HG03457 (cell line): ENCODE measurements around the gene VAC14.

Experiments
- ATAC-seq: cut with Tn5 transposase; IDR thresholded peaks from one replicate; pipeline ENCODE4 v1.9.1; 2021; ENCODE audit warnings: moderate number of reproducible peaks; ENCODE audit not compliant: unreplicated experiment

The VAC14 gene

DNA sequence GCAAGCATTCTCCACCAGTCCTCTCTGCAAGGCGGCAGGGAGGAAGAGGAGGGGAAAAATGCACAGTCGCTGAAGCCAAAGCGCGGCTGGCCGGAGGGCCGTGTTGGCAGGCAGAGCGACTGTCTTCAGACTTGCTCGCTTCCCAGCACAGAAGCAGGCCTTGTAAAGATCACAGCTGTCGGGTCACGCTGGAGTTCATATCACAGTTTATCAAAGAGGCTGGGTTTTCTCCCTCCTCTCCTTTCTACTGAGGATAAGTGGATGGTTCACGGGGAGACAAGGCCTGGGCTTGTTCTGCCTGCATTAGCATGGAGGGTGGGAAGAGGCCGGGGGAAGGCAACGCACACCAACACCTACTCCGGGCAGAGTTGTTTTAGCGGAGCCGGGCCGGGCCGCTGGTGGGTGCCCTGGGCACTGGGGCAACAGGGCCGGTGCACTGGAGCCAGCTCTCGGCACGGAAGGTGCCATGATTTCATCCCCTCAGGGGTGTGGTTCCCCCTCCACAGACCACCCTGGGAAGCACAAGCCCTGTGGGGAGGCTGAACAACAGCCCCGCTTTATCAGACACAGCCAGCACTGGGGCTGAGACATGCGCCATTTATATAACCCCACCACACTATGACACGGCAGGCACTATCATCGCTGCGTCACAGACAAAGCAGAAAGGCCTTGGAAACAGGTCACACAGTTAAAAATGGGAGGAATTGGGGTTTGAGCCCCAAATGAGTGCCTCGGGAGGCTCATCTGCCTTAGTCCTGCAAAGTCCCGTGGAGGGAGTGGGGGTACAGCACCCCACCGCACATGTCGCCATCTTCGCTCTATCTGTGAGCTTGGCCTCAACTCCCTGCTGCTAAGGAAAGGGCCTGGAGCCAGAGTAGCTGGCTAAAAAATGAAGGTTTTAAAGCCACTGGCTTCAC, 74.8 kb downstream of the VAC14 start:
- ATAC-seq = no peak

DNA sequence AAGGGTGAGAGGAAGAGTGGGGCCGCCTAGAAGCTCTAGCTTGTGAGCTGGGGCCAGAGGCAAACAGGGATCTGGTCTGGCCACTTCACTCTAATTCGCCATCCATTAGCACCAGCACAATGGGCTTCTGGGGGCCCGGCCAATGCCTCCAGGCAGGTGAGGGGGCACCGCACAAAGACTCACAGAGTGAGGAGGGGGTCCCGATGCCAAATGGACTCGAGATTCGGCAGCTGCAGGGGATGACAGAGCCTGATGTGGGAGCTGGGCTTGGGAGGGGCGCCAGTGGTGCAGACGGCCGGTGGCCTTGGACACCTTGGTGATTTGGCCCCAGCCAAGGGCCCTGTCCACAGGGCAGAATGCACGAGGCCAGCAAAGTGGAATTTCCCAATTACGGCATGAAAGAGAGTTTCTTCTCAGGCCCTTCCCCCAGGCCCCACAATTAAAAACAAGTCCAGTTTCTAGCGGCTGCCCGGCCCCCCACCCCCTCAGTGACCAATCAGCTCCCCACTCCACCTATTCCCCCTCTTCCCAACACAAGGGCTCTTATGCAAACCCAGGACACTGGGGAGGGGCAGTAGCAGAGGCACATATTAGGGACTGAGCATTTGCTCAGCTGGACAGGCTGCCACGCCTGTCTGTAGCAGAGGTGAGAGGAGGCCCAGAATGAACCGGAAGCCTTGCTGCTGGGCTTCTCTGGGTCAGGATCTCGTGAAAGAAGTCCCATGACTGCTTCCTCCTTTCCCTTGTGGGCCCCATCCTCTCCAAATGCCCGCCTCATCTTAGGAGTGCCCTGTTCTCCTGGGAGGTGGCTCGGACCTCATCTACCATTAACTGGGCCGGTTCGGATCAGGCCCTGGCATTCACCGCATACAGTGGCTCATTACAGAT, 75.7 kb downstream of the VAC14 start:
- ATAC-seq = no peak

GRCh38 chr16:70724146-70725023, 76.6 kb downstream of the VAC14 start:
- no peak for ATAC-seq

DNA sequence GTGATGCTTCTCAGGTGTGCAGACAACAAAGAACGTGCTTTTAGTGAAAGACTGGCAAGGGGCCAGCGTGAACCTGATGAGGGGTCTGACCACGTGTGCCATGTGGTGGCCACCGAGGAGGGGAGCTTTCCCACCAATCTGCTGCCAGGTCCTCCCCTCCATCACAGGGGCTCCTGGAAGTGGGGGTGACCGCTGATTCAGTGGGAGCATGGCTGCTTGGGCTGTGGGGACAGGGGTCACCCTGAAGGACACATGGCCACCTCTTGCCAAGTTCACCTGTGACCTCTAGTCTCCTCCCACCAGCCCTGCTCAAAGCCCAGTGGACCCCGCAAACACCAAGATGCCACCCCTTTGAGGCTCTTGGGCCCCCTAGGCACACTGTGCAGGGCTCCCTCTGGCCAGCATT, 77.2 kb downstream of the VAC14 start:
- no peak for ATAC-seq

- no peak for ATAC-seq
Measured at GRCh38 chr16:70721202-70721963, 79.6 kb downstream of the VAC14 start.

GRCh38 chr16:70720425-70721201, 80.3 kb downstream of the VAC14 start:
- ATAC-seq = no peak

- ATAC-seq = no peak
Measured at GRCh38 chr16:70717065-70717464, 83.9 kb downstream of the VAC14 start.

GRCh38 chr16:70715860-70716357, 85.0 kb downstream of the VAC14 start:
- no peak for ATAC-seq

- ATAC-seq = no peak
Measured at GRCh38 chr16:70715055-70715858, 85.7 kb downstream of the VAC14 start.

- no peak for ATAC-seq
Measured at GRCh38 chr16:70714581-70715054, 86.3 kb downstream of the VAC14 start.

DNA sequence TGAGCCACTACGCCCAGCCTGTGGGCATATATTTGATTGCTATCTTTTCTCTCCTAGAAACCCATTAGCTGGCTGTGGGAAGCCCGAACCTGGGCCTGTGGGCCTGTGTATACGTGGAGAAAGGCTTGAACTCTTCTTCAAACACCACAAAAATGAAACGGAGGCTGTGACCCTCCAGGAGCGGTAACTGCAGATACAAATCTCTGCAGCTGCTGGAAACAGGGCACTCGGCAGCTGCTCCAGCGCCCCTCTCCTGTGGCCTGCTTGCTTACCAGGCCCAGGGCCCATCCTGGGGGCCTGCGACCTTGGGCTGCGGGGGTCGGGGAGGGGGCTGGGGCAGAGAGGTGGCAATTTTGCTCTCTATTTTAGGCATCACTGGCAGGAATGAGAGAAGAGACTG, 87.1 kb downstream of the VAC14 start:
- ATAC-seq = no peak

DNA sequence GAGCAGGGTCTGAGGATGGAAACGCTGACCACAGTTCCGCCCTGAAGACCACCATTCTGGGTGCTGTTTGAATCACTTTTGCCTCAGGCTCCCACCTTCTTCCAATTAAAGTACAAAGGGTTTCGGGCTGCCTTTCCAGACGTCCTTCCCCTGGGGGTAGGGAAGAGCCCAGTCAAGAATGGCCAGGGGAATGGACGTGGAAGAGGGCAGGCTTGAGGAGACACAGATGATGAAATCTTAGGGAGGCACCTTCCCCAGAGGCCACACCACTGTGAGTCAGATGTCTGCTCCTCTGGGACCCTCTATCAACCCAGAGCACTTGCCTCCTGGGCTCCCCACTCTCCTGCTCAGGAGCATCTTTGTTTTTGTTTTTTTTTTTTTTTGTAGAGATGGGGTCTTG, 87.6 kb downstream of the VAC14 start:
- ATAC-seq = no peak

GRCh38 chr16:70712942-70713341, 88.0 kb downstream of the VAC14 start:
- ATAC-seq = no peak

GRCh38 chr16:70712359-70712758, 88.6 kb downstream of the VAC14 start:
- no peak for ATAC-seq

GRCh38 chr16:70711211-70712031, 89.5 kb downstream of the VAC14 start:
- ATAC-seq = no peak

DNA sequence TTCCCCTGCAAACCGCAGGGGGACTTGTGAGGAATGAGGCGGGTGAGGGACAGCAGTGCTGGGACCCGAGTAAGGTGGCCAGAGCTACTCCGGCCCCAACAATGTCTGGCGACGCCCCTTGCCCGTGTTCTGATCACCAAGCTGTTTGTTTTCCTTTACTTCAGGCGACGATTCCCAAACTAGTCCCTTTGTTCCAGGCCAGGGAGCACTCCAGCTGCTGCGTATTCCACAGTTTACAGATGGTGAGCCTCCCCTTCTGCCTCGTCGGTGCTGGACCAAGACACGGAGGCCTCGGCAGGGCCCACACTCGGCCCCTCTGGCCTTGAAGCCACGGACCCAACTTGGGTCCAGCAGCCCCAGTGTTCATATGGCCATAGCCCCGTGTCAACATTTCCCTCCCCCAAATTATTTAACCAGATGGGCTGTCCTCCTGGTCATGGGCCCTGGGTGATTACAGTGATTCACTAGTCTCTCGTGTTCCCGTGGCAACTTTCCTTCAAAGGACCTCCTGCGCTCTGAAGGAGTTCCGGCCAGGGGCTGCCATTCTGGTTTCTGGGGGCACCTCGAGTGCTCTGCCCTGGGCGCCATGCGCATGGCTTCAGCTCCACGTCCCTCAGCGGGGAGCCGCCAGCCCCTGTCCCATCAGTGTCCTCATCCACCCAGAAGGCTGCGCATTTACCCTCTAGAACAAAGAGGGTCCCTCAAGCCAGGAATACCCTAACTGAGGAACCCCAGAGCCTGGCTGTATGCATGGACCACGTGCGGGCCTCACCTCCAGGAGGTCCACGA, 90.3 kb downstream of the VAC14 start:
- no peak for ATAC-seq

GRCh38 chr16:70709942-70710341, 91.0 kb downstream of the VAC14 start:
- no peak for ATAC-seq
